Measurements from ENCODE around the gene HSF4.

The HSF4 gene

GRCh38 chr16:67150833-67151396 is 13.6 kb upstream of the HSF4 start, which contains the start of gene B3GNT9:
Gene B3GNT9 (minus strand): TSS chr16:67150998. CDS start chr16:67150485, 513 bp downstream.
- DNase-seq, result peak; percentile 25 to 68

- no peak for DNase-seq
These were observed 13.0 kb upstream of the HSF4 start for GRCh38 chr16:67151431-67152097.

- DNase-seq, result no peak
These were observed 9.8 kb upstream of the HSF4 start for GRCh38 chr16:67154578-67155294.

- peak; percentile 22 to 72 for DNase-seq
These were observed 9.0 kb upstream of the HSF4 start for GRCh38 chr16:67155295-67156142.

- DNase-seq, result no peak
These were observed 8.3 kb upstream of the HSF4 start for GRCh38 chr16:67156143-67156844.

GRCh38 chr16:67157106-67157748 is 7.3 kb upstream of the HSF4 start:
- DNase-seq, result no peak

GRCh38 chr16:67157892-67158635 is 6.5 kb upstream of the HSF4 start:
- DNase-seq, result no peak

- no peak for DNase-seq
These were observed 5.6 kb upstream of the HSF4 start for GRCh38 chr16:67158637-67159600.

GRCh38 chr16:67161595-67162058 is 2.9 kb upstream of the HSF4 start:
- DNase-seq, result no peak

GRCh38 chr16:67162506-67163163 is 1.9 kb upstream of the HSF4 start:
- DNase-seq, result no peak

- peak in 1 of 2 experiments; percentile 40 for DNase-seq
These were observed 1.2 kb upstream of the HSF4 start for GRCh38 chr16:67163164-67163998.

- no peak for DNase-seq
These were observed 466 bp upstream of the HSF4 start for GRCh38 chr16:67163999-67164558.

- no peak for DNase-seq
These were observed 855 bp downstream of the HSF4 start for GRCh38 chr16:67165121-67166078.

GRCh38 chr16:67166110-67166547 is 1.6 kb downstream of the HSF4 start:
- no peak for DNase-seq

- no peak for DNase-seq
These were observed 2.1 kb downstream of the HSF4 start for GRCh38 chr16:67166598-67167168.

- no peak for DNase-seq
These were observed 3.0 kb downstream of the HSF4 start for GRCh38 chr16:67167588-67167987.
